H9 (cell line): ENCODE results near the gene FAM76A. TPM values are rescaled to one million over a fixed set of nuclear protein-coding genes. Genes with fewer than 3 reads are reported as not detected.

Source experiments
- DNase-seq: peaks from one replicate; pipeline ENCODE4 v3.0.0-alpha.2; 2017
- H2AFZ ChIP-seq: one replicate; pipeline ENCODE4 v1.6.1; 2013; ENCODE audit warnings: mild to moderate bottlenecking, low read length, control low read depth, moderate library complexity
- H2AK5ac ChIP-seq: 2 replicates; pipeline ENCODE4 v1.6.1; 2013; ENCODE audit warnings: low read length, control low read depth, mixed read lengths; ENCODE audit not compliant: insufficient read length
- H2BK120ac ChIP-seq: one replicate; pipeline ENCODE4 v1.6.1; 2013; ENCODE audit warnings: low read depth, mild to moderate bottlenecking, low read length, control low read depth, inconsistent platforms; ENCODE audit not compliant: poor library complexity, severe bottlenecking
- H2BK12ac ChIP-seq: 2 replicates; pipeline ENCODE4 v1.6.1; 2013; ENCODE audit warnings: low read length, control low read depth, mixed read lengths, low read depth; ENCODE audit not compliant: insufficient read length
- H2BK15ac ChIP-seq: 2 replicates; pipeline ENCODE4 v1.6.1; 2013; ENCODE audit warnings: low read depth, low read length, control low read depth
- H2BK20ac ChIP-seq: one replicate; pipeline ENCODE4 v1.6.1; 2013; ENCODE audit warnings: low read depth, mild to moderate bottlenecking, low read length, control low read depth, inconsistent platforms; ENCODE audit not compliant: poor library complexity, severe bottlenecking
- H2BK5ac ChIP-seq: 2 replicates; pipeline ENCODE4 v1.6.1; 2013; ENCODE audit warnings: low read length, control low read depth, mixed read lengths; ENCODE audit not compliant: insufficient read length
- H3K14ac ChIP-seq: 2 replicates; pipeline ENCODE4 v1.6.1; 2013; ENCODE audit warnings: low read length, control low read depth; ENCODE audit not compliant: insufficient read depth
- H3K18ac ChIP-seq: 2 replicates; pipeline ENCODE4 v1.6.1; 2013; ENCODE audit warnings: low read depth, mild to moderate bottlenecking, mixed read lengths, low read length, control low read depth; ENCODE audit not compliant: insufficient read length
- H3K23ac ChIP-seq: 2 replicates; pipeline ENCODE4 v1.6.1; 2013; ENCODE audit warnings: low read length, control low read depth, mixed read lengths, low read depth; ENCODE audit not compliant: insufficient read length
- H3K23me2 ChIP-seq: 2 replicates; pipeline ENCODE4 v1.6.1; 2013; ENCODE audit warnings: low read depth, mild to moderate bottlenecking, mixed read lengths, low read length, control low read depth; ENCODE audit not compliant: insufficient read length, poor library complexity, severe bottlenecking
- H3K27ac ChIP-seq: 2 replicates; pipeline ENCODE4 v1.5.1; 2013; ENCODE audit warnings: low read length, control low read depth, mixed read lengths, low read depth; ENCODE audit not compliant: insufficient read length
- H3K27me3 ChIP-seq: 2 replicates; pipeline ENCODE4 v1.6.1; 2013; ENCODE audit warnings: low read length, control low read depth, inconsistent platforms; ENCODE audit not compliant: insufficient read depth
- H3K4ac ChIP-seq: 2 replicates; pipeline ENCODE4 v1.6.1; 2013; ENCODE audit warnings: low read depth, mild to moderate bottlenecking, control low read depth, inconsistent platforms, low read length, moderate library complexity
- H3K4me1 ChIP-seq: 2 replicates; pipeline ENCODE4 v1.6.1; 2013; ENCODE audit warnings: low read length, control low read depth, inconsistent platforms; ENCODE audit not compliant: insufficient read depth
- H3K4me2 ChIP-seq: 2 replicates; pipeline ENCODE4 v1.6.1; 2013; ENCODE audit warnings: low read length, control low read depth, mixed read lengths; ENCODE audit not compliant: insufficient read length, insufficient read depth
- H3K56ac ChIP-seq: 2 replicates; pipeline ENCODE4 v1.6.1; 2013; ENCODE audit warnings: low read depth, mild to moderate bottlenecking, mixed read lengths, low read length, control low read depth; ENCODE audit not compliant: insufficient read length
- H3K79me1 ChIP-seq: 2 replicates; pipeline ENCODE4 v1.6.1; 2013; ENCODE audit warnings: low read depth, mild to moderate bottlenecking, moderate library complexity, low read length, control low read depth, inconsistent platforms; ENCODE audit not compliant: insufficient read depth, poor library complexity, severe bottlenecking
- H3K79me2 ChIP-seq: 2 replicates; pipeline ENCODE4 v1.6.1; 2013; ENCODE audit warnings: low read length, control low read depth, inconsistent platforms; ENCODE audit not compliant: insufficient read depth
- H3K9ac ChIP-seq: 2 replicates; pipeline ENCODE4 v1.6.1; 2013; ENCODE audit warnings: low read length, control low read depth, mixed read lengths; ENCODE audit not compliant: insufficient read length; ENCODE audit errors: extremely low read depth
- H3K9me3 ChIP-seq: one replicate; pipeline ENCODE4 v1.6.1; 2013; ENCODE audit warnings: low read depth, low read length, inconsistent platforms; ENCODE audit not compliant: control insufficient read depth
- H3T11ph ChIP-seq: one replicate; pipeline ENCODE4 v1.6.1; 2013; ENCODE audit warnings: mild to moderate bottlenecking, low read length, control low read depth, inconsistent platforms
- H4K20me1 ChIP-seq: one replicate; pipeline ENCODE4 v1.6.1; 2013; ENCODE audit not compliant: control insufficient read depth, insufficient read length, insufficient read depth
- H4K5ac ChIP-seq: 2 replicates; pipeline ENCODE4 v1.6.1; 2013; ENCODE audit warnings: low read depth, mild to moderate bottlenecking, mixed read lengths, low read length, control low read depth; ENCODE audit not compliant: insufficient read length
- H4K8ac ChIP-seq: replicated peaks from 2 replicates; pipeline ENCODE4 v1.6.1; 2013; ENCODE audit warnings: low read length, control low read depth, mixed read lengths, low read depth; ENCODE audit not compliant: insufficient read length
- H4K91ac ChIP-seq: 2 replicates; pipeline ENCODE4 v1.6.1; 2013; ENCODE audit warnings: low read depth, mild to moderate bottlenecking, moderate library complexity, mixed read lengths, low read length, control low read depth; ENCODE audit not compliant: insufficient read length
- H3K27ac Mint-ChIP-seq, 3 experiments: 2 replicates in 2 of 3; 3 replicates in 1 of 3; pipeline ENCODE4 v1.8.0; 2020 to 2021; ENCODE audit warnings: mixed read lengths in 3 of 3, mild to moderate bottlenecking in 1 of 3, moderate library complexity in 1 of 3
- H3K27me3 Mint-ChIP-seq: 2 replicates; pipeline ENCODE4 v1.8.0; 2021; ENCODE audit warnings: low read depth, mild to moderate bottlenecking, moderate library complexity, mixed read lengths
- H3K36me3 Mint-ChIP-seq, 3 experiments: 2 replicates in 2 of 3; 3 replicates in 1 of 3; pipeline ENCODE4 v1.8.0; 2020 to 2021; ENCODE audit warnings: low read depth in 3 of 3, mixed read lengths in 3 of 3; ENCODE audit not compliant: insufficient read depth in 1 of 3
- H3K4me1 Mint-ChIP-seq, 2 experiments: 2 replicates each; pipeline ENCODE4 v1.8.0; 2020; ENCODE audit warnings: mixed read lengths in 2 of 2
- H3K4me3 Mint-ChIP-seq, 2 experiments: 2 replicates in 1 of 2; 3 replicates in 1 of 2; pipeline ENCODE4 v1.8.0; 2020 to 2021; ENCODE audit warnings: mild to moderate bottlenecking in 2 of 2, mixed read lengths in 2 of 2, moderate library complexity in 1 of 2
- H3K9me3 Mint-ChIP-seq, 2 experiments: 2 replicates in 1 of 2; 3 replicates in 1 of 2; pipeline ENCODE4 v1.8.0; 2020; ENCODE audit warnings: mild to moderate bottlenecking in 2 of 2, mixed read lengths in 2 of 2, moderate library complexity in 1 of 2
- CTCF ChIP-seq: fragments of 200-600 bp; sonication (generic); conservative IDR thresholded peaks from 3 replicates; pipeline ENCODE4 v1.8.0; 2021; ENCODE audit warnings: antibody characterized with exemption, mild to moderate bottlenecking
- WGBS: extraction: QIAGEN DNeasy Blood & Tissue Kit; methylation state at CpG from one replicate; pipeline ENCODE4 v1.1.7; 2013; ENCODE audit warnings: missing lambda C conversion rate, low lambda C conversion rate, mixed read lengths; ENCODE audit not compliant: insufficient read length; ENCODE audit errors: extremely low coverage; 5-methylcytosine and 5-hydroxymethylcytosine counted together
- total RNA-seq: library from RNA; stranded (reverse); gene quantifications from 2 replicates; pipeline ENCODE4 v1.2.1, GENCODE V29; 2021

Gene FAM76A
- total RNA-seq, 1 experiment from 2014 or later, result 10.6 TPM

GRCh38 chr1:27741121-27741520 is 15.4 kb downstream of the FAM76A start:
- Histone ChIP-seq H3K79me2 (no peaks in the 10 kb centered on the region), H2AFZ (no peak overlapping the region)
- WGBS, result no CpG with 5 or more reads among the region's 6 CpGs

More at GRCh38 chr1:27741121-27741520, 15.4 kb downstream of the FAM76A start:
- Histone ChIP-seq H2BK5ac (no peak overlapping the region), H4K91ac (no peak overlapping the region), H3K4ac (no peak overlapping the region), H3K18ac (no peak overlapping the region), H3K9ac (no peak overlapping the region), H3K23me2 (no peaks in the 10 kb centered on the region), H3K56ac (no peak overlapping the region), H2BK15ac (no peak overlapping the region), H4K8ac (no peak overlapping the region), H3K9me3 (no peaks in the 10 kb centered on the region), H2BK20ac (no peak overlapping the region), H3K79me1 (no peaks in the 10 kb centered on the region), H3K27me3 (no peaks in the 10 kb centered on the region; the same call in 1 of the 2 replicates), H3K4me2 (no peak overlapping the region), H2BK120ac (no peak overlapping the region), H4K5ac (no peak overlapping the region), H3K4me1 (no peaks in the 10 kb centered on the region), H2AK5ac (no peak overlapping the region), H3T11ph (no peak overlapping the region), H3K27ac (no peak overlapping the region), H4K20me1 (no peaks in the 10 kb centered on the region), H2BK12ac (no peak overlapping the region), H3K23ac (no peak overlapping the region), H3K14ac (no peak overlapping the region)
- Mint-ChIP-seq H3K4me3 (no peak overlapping the region), H3K4me1 (no peaks in the 10 kb centered on the region), H3K27me3 (no peaks in the 10 kb centered on the region), H3K27ac (no peak overlapping the region), H3K36me3 (peaks cover 2 to 46% (median 28%) of the 10 kb centered on the region in 3 experiments; a peak in 6 of 7 replicates), H3K9me3 (no peaks in the 10 kb centered on the region)
- no peak for DNase-seq
- no peak for TF ChIP-seq CTCF
